HTR-8/SVneo (cell line): ENCODE data around the gene PPP1R2C.
A peak's percentile ranks its signal among the peaks of the same experiment; 100 is the strongest.

ENCODE experiments used
- DNase-seq: peaks from one replicate; pipeline ENCODE4 v3.0.0; 2011; ENCODE audit warnings: low spot score, mixed read lengths; ENCODE audit not compliant: insufficient read length
- FAIRE-seq: peaks from 2 replicates; lab custom pipeline; 2011; peaks lifted over from hg19 to GRCh38; lab: Jason Lieb, UNC

Gene PPP1R2C

GRCh38 chrX:42778096-42778495, at the start of gene PPP1R2C:
PPP1R2C (minus strand) TSS chrX:42778163; CDS start chrX:42778079, 84 bp downstream.
- DNase-seq (no peak), FAIRE-seq (no peak)

GRCh38 chrX:42825201-42825600, 47.2 kb upstream of the PPP1R2C start:
- no peak for FAIRE-seq
- DNase-seq = no peak

- DNase-seq (no peak), FAIRE-seq (no peak)
These were observed 46.6 kb upstream of the PPP1R2C start for GRCh38 chrX:42824541-42824940.

GRCh38 chrX:42823443-42823842, 45.5 kb upstream of the PPP1R2C start:
- DNase-seq (no peak), FAIRE-seq (no peak)

- no peak for DNase-seq
- FAIRE-seq = no peak
These were observed 44.0 kb upstream of the PPP1R2C start for GRCh38 chrX:42821803-42822443.

- DNase-seq (no peak), FAIRE-seq (no peak)
These were observed 40.4 kb upstream of the PPP1R2C start for GRCh38 chrX:42818151-42818921.

GRCh38 chrX:42809569-42809968, 31.6 kb upstream of the PPP1R2C start:
- DNase-seq = no peak
- no peak for FAIRE-seq

- FAIRE-seq (no peak), DNase-seq (no peak)
These were observed 29.4 kb upstream of the PPP1R2C start for GRCh38 chrX:42807393-42807792.

GRCh38 chrX:42804524-42804923, 26.6 kb upstream of the PPP1R2C start:
- FAIRE-seq (no peak), DNase-seq (no peak)

GRCh38 chrX:42803320-42803719, 25.4 kb upstream of the PPP1R2C start:
- DNase-seq = no peak
- no peak for FAIRE-seq

- FAIRE-seq (peak; percentile 26), DNase-seq (peak; percentile 2)
These were observed 19.8 kb upstream of the PPP1R2C start for GRCh38 chrX:42797651-42798269.

GRCh38 chrX:42783451-42783850, 5.5 kb upstream of the PPP1R2C start:
- DNase-seq (no peak), FAIRE-seq (no peak)

- FAIRE-seq (no peak), DNase-seq (no peak)
These were observed 1.8 kb downstream of the PPP1R2C start for GRCh38 chrX:42776195-42776594.

GRCh38 chrX:42772874-42773273, 5.1 kb downstream of the PPP1R2C start:
- no peak for DNase-seq
- FAIRE-seq = no peak

- DNase-seq = no peak
- FAIRE-seq = no peak
These were observed 6.2 kb downstream of the PPP1R2C start for GRCh38 chrX:42771506-42772335.

- no peak for DNase-seq
- FAIRE-seq = no peak
These were observed 7.4 kb downstream of the PPP1R2C start for GRCh38 chrX:42770566-42770965.

GRCh38 chrX:42759881-42760280, 18.1 kb downstream of the PPP1R2C start:
- FAIRE-seq (no peak), DNase-seq (no peak)

- FAIRE-seq (no peak), DNase-seq (peak; percentile 0)
These were observed 22.1 kb downstream of the PPP1R2C start for GRCh38 chrX:42755815-42756214.

GRCh38 chrX:42754603-42755002, 23.4 kb downstream of the PPP1R2C start:
- FAIRE-seq (no peak), DNase-seq (no peak)

GRCh38 chrX:42754115-42754514, 23.8 kb downstream of the PPP1R2C start:
- DNase-seq (no peak), FAIRE-seq (no peak)
